ENCODE results near the gene SPPL2B. TPM values are rescaled to one million over a fixed set of nuclear protein-coding genes. Genes with fewer than 3 reads are reported as not detected.

The SPPL2B gene
- total RNA-seq, 2 donors from 2014 or later: 75.8 to 202 TPM

- no peak for ATAC-seq
- Histone ChIP-seq H3K4me3 (no peak overlapping the region), H3K4me1 (peaks cover 42% of the 10 kb centered on the region)
Measured at GRCh38 chr19:2335848-2336247, 7.4 kb downstream of the SPPL2B start.

GRCh38 chr19:2336528-2337328, 8.2 kb downstream of the SPPL2B start:
- Histone ChIP-seq H3K4me3 (no peak overlapping the region), H3K4me1 (peaks cover 34% of the 10 kb centered on the region), H3K36me3 (replicated peaks in 1 of 2; ENCODE audit: insufficient read depth in 1 of 2, low read depth in 2 of 2) (peaks cover 0 to 6% of the 10 kb centered on the region in 2 donors), H3K27ac (peak overlapping the region in 3 of 4 donors; percentile 45 to 77 (median 53)), H3K9me3 (no peaks in the 10 kb centered on the region), H3K27me3 (no peaks in the 10 kb centered on the region)
- 77 to 94% methylated on average over 13 to 31 of the region's 33 CpGs for WGBS, 2 donors
- ATAC-seq: no peak
- no peak for DNase-seq
- TF ChIP-seq CTCF (IDR thresholded peaks at IDR 0.05) (no peak), POLR2A (IDR thresholded peaks at IDR 0.05) (no peak)
- intact Hi-C loops (cut with DNase I): no loop called here

More at GRCh38 chr19:2335848-2336247, 7.4 kb downstream of the SPPL2B start:
- Histone ChIP-seq H3K27ac (no peak overlapping the region), H3K9me3 (no peaks in the 10 kb centered on the region), H3K27me3 (no peaks in the 10 kb centered on the region), H3K36me3 (replicated peaks in 1 of 2; ENCODE audit: insufficient read depth in 1 of 2, low read depth in 2 of 2) (no peaks in the 10 kb centered on the region)
- TF ChIP-seq CTCF (IDR thresholded peaks at IDR 0.05): no peak
- no peak for TF ChIP-seq POLR2A (IDR thresholded peaks at IDR 0.05)
- intact Hi-C loops (cut with DNase I): no loop called here
- no peak for DNase-seq
- WGBS, 2 donors: 79 to 93% methylated on average over 3 of the region's 3 CpGs

- TF ChIP-seq POLR2A (IDR thresholded peaks at IDR 0.05) (no peak), CTCF (IDR thresholded peaks at IDR 0.05) (peak in 5 of 7 experiments; percentile 18 to 72 (median 60))
- H3K4me1 ChIP-seq: peaks cover 28% of the 10 kb centered on the region
- intact Hi-C loops (cut with DNase I): no loop called here
- no peaks in the 10 kb centered on the region for H3K9me3 ChIP-seq
- no peaks in the 10 kb centered on the region for H3K27me3 ChIP-seq
- DNase-seq (peak; percentile 45 to 92 (median 88)), ATAC-seq (peak; percentile 55)
- H3K4me3 ChIP-seq: no peak overlapping the region
- H3K27ac ChIP-seq: peak overlapping the region in 3 of 4 donors; percentile 45 to 77 (median 53)
- peaks cover 0 to 6% of the 10 kb centered on the region in 2 donors for H3K36me3 ChIP-seq (replicated peaks in 1 of 2; ENCODE audit: insufficient read depth in 1 of 2, low read depth in 2 of 2)
- WGBS, 2 donors: 57% methylated on average over 18 of the region's 19 CpGs; no CpG with 5 or more reads in 1 of the 2 donors
Measured at GRCh38 chr19:2337329-2337707, 8.8 kb downstream of the SPPL2B start.

GRCh38 chr19:2338055-2338615, 9.7 kb downstream of the SPPL2B start:
- DNase-seq (no peak), ATAC-seq (no peak)
- intact Hi-C loops (cut with DNase I): no loop called here
- H3K27ac ChIP-seq: no peak overlapping the region
- H3K36me3 ChIP-seq (replicated peaks in 1 of 2; ENCODE audit: insufficient read depth in 1 of 2, low read depth in 2 of 2): peaks cover 0 to 8% of the 10 kb centered on the region in 2 donors
- no peak overlapping the region for H3K4me3 ChIP-seq
- TF ChIP-seq POLR2A (IDR thresholded peaks at IDR 0.05): no peak
- TF ChIP-seq CTCF (IDR thresholded peaks at IDR 0.05): no peak
- peaks cover 21% of the 10 kb centered on the region for H3K4me1 ChIP-seq
- 95 to 100% methylated on average over 8 to 21 of the region's 21 CpGs for WGBS, 2 donors
- H3K9me3 ChIP-seq: no peaks in the 10 kb centered on the region
- H3K27me3 ChIP-seq: no peaks in the 10 kb centered on the region

Data from body of pancreas (tissue), 4 donors.